Liver (tissue), 9 donors: Measurements from ENCODE around the gene ARHGEF4. TPM values are rescaled to one million over a fixed set of nuclear protein-coding genes. Genes with fewer than 3 reads are reported as not detected.

Experiments
- DNase-seq: peaks from one replicate; pipeline ENCODE4 v3.0.0-alpha.2; 2017; ENCODE audit warnings: low spot score
- H3K27ac ChIP-seq, 2 donors: one replicate each; pipeline ENCODE4 v1.7.0; 2013; ENCODE audit warnings: inconsistent platforms in 2 of 2, low read length in 2 of 2, control low read depth in 1 of 2, low read depth in 1 of 2, mild to moderate bottlenecking in 1 of 2
- H3K27me3 ChIP-seq, 4 donors: one replicate each; pipeline versions ENCODE4 v1.6.1 to v1.7.0; 2013; ENCODE audit warnings: low read length in 3 of 4, inconsistent platforms in 1 of 4, mild to moderate bottlenecking in 1 of 4, moderate library complexity in 1 of 4; ENCODE audit not compliant: control insufficient read depth in 4 of 4, insufficient read depth in 4 of 4
- H3K36me3 ChIP-seq, 4 donors: one replicate each; pipeline versions ENCODE4 v1.6.1 to v1.7.0; 2013; ENCODE audit warnings: low read length in 3 of 4, mild to moderate bottlenecking in 3 of 4, low read depth in 1 of 4, moderate library complexity in 1 of 4; ENCODE audit not compliant: control insufficient read depth in 4 of 4, insufficient read depth in 3 of 4
- H3K4me1 ChIP-seq, 4 donors: one replicate each; pipeline versions ENCODE4 v1.6.1 to v1.7.0; 2013; ENCODE audit warnings: low read length in 3 of 4, mild to moderate bottlenecking in 3 of 4, moderate library complexity in 1 of 4; ENCODE audit not compliant: control insufficient read depth in 4 of 4, insufficient read depth in 4 of 4
- H3K4me3 ChIP-seq, 3 donors: one replicate each; pipeline versions ENCODE4 v1.6.1 to v1.7.0; 2013; ENCODE audit warnings: low read length in 3 of 3, control low read depth in 1 of 3, low read depth in 1 of 3, mild to moderate bottlenecking in 1 of 3
- H3K9ac ChIP-seq, 2 donors: one replicate each; pipeline ENCODE4 v1.7.0; 2013; ENCODE audit warnings: low read length in 2 of 2, mild to moderate bottlenecking in 2 of 2, moderate library complexity in 2 of 2, control low read depth in 1 of 2, low read depth in 1 of 2
- H3K9me3 ChIP-seq, 4 donors: one replicate each; pipeline versions ENCODE4 v1.6.1 to v1.7.0; 2013; ENCODE audit warnings: low read length in 3 of 4; ENCODE audit not compliant: control insufficient read depth in 4 of 4
- EGR1 ChIP-seq, 2 donors: IDR thresholded peaks; 2 replicates each; pipeline ENCODE4 v1.6.1; 2016 to 2018; ENCODE audit warnings: antibody characterized with exemption in 2 of 2, low read depth in 2 of 2
- FOXA1 ChIP-seq: IDR thresholded peaks from 2 replicates; pipeline ENCODE4 v1.6.1; 2016; ENCODE audit warnings: antibody characterized with exemption
- FOXA2 ChIP-seq: IDR thresholded peaks from 2 replicates; pipeline ENCODE4 v1.6.1; 2016; ENCODE audit warnings: antibody characterized with exemption
- GABPA ChIP-seq, 2 donors: IDR thresholded peaks in 1 of 2; conservative IDR thresholded peaks in 1 of 2; 2 replicates each; pipeline ENCODE4 v1.6.1; 2016; ENCODE audit warnings: antibody characterized with exemption in 2 of 2, mild to moderate bottlenecking in 1 of 2, moderate library complexity in 1 of 2
- HNF4A ChIP-seq, 2 donors: conservative IDR thresholded peaks; 2 replicates each; pipeline ENCODE4 v1.6.1; 2016; ENCODE audit warnings: antibody characterized with exemption in 2 of 2, mild to moderate bottlenecking in 2 of 2
- HNF4G ChIP-seq: IDR thresholded peaks from 2 replicates; pipeline ENCODE4 v1.6.1; 2016; ENCODE audit warnings: antibody characterized with exemption
- JUND ChIP-seq, 2 donors: IDR thresholded peaks; 2 replicates each; pipeline ENCODE4 v1.6.1; 2016; ENCODE audit warnings: antibody characterized with exemption in 2 of 2
- NR2F2 ChIP-seq: IDR thresholded peaks from 2 replicates; pipeline ENCODE4 v1.6.1; 2016; ENCODE audit warnings: antibody characterized with exemption
- RAD21 ChIP-seq, 2 donors: IDR thresholded peaks; 2 replicates each; pipeline ENCODE4 v1.6.1; 2016; ENCODE audit warnings: antibody characterized with exemption in 2 of 2, mild to moderate bottlenecking in 2 of 2
- REST ChIP-seq: IDR thresholded peaks from 2 replicates; pipeline ENCODE4 v1.6.1; 2016; ENCODE audit warnings: antibody characterized with exemption, mild to moderate bottlenecking
- RXRA ChIP-seq, 2 donors: IDR thresholded peaks; 2 replicates each; pipeline ENCODE4 v1.6.1; 2017 to 2018; ENCODE audit warnings: antibody characterized with exemption in 2 of 2, mild to moderate bottlenecking in 1 of 2
- SP1 ChIP-seq: IDR thresholded peaks from 2 replicates; pipeline ENCODE4 v1.6.1; 2018; ENCODE audit warnings: antibody characterized with exemption, mild to moderate bottlenecking
- TAF1 ChIP-seq: conservative IDR thresholded peaks from 2 replicates; pipeline ENCODE4 v1.6.1; 2016; ENCODE audit warnings: antibody characterized with exemption, mild to moderate bottlenecking
- YY1 ChIP-seq: IDR thresholded peaks from 2 replicates; pipeline ENCODE4 v1.6.1; 2016; ENCODE audit warnings: antibody characterized with exemption, mild to moderate bottlenecking
- WGBS: extraction: QIAGEN DNeasy Blood & Tissue Kit; methylation state at CpG from one replicate; pipeline ENCODE4 v1.1.7; 2013; 5-methylcytosine and 5-hydroxymethylcytosine counted together
- polyA plus RNA-seq, 2 donors: library from polyadenylated mRNA; stranded (reverse) in 1 of 2; unstranded in 1 of 2; fragments of 200-250 nt in 1 of 2; fragments of >200 nt in 1 of 2; fragmentation: Nextera tagmentation in 1 of 2; extraction: Ambion mirVana in 1 of 2; gene quantifications; one replicate each; pipeline versions ENCODE4 v1.2.1 to v1.2.3, GENCODE V29; 2013 to 2015
- total RNA-seq, 2 donors: library from RNA; depleted of rRNA; stranded (reverse); fragments of >200 nt; gene quantifications; one replicate each; pipeline ENCODE4 v1.2.3, GENCODE V29; 2014
- TF ChIP-seq, protein P1 (sequence below): IDR thresholded peaks from 2 replicates; pipeline ENCODE4 v1.6.1; 2016; ENCODE audit warnings: antibody characterized with exemption
- TF ChIP-seq, protein P2 (sequence below): IDR thresholded peaks from 2 replicates; pipeline ENCODE4 v1.6.1; 2016; ENCODE audit warnings: antibody characterized with exemption
- TF ChIP-seq, protein P3 (sequence below): IDR thresholded peaks from 2 replicates; pipeline ENCODE4 v1.6.1; 2016; ENCODE audit warnings: antibody characterized with exemption
- TF ChIP-seq, protein P4 (sequence below): fragments of 150-350 bp; IDR thresholded peaks from 2 replicates; pipeline ENCODE4 v1.5.1; 2017; ENCODE audit warnings: improper control_type of control experiment, low read depth, low read length; ENCODE audit not compliant: missing input control
- donor health status: healthy.
- donor health status: healthy.
- donor health status: healthy.
- donor health status: healthy.
- donor health status: healthy.

Gene ARHGEF4
- total and polyA plus RNA-seq, 4 donors: 0.08 TPM; not detected in 2

- no peak for DNase-seq
- 77% methylated on average over 24 of the region's 24 CpGs for WGBS
- no peak overlapping the region for H3K9ac ChIP-seq
- no peak overlapping the region for H3K27ac ChIP-seq
- TF ChIP-seq FOXA2 (no peak), TAF1 (no peak), RXRA (IDR thresholded peaks at IDR 0.05) (no peak), JUND (IDR thresholded peaks at IDR 0.05) (no peak), HNF4G (no peak), GABPA (IDR thresholded peaks at IDR 0.05 in 1 of 2, conservative IDR thresholded peaks at IDR 0.05 in 1 of 2) (no peak), RAD21 (IDR thresholded peaks at IDR 0.05) (no peak), HNF4A (conservative IDR thresholded peaks at IDR 0.05) (no peak), SP1 (no peak), NR2F2 (no peak), EGR1 (IDR thresholded peaks at IDR 0.05; ENCODE audit: low read depth in 2 of 2) (no peak), REST (no peak), YY1 (no peak), FOXA1 (no peak)
- TF ChIP-seq, protein P1, sequence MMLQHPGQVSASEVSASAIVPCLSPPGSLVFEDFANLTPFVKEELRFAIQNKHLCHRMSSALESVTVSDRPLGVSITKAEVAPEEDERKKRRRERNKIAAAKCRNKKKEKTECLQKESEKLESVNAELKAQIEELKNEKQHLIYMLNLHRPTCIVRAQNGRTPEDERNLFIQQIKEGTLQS: no peak
- TF ChIP-seq, protein P2, sequence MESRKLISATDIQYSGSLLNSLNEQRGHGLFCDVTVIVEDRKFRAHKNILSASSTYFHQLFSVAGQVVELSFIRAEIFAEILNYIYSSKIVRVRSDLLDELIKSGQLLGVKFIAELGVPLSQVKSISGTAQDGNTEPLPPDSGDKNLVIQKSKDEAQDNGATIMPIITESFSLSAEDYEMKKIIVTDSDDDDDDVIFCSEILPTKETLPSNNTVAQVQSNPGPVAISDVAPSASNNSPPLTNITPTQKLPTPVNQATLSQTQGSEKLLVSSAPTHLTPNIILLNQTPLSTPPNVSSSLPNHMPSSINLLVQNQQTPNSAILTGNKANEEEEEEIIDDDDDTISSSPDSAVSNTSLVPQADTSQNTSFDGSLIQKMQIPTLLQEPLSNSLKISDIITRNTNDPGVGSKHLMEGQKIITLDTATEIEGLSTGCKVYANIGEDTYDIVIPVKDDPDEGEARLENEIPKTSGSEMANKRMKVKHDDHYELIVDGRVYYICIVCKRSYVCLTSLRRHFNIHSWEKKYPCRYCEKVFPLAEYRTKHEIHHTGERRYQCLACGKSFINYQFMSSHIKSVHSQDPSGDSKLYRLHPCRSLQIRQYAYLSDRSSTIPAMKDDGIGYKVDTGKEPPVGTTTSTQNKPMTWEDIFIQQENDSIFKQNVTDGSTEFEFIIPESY: no peak
- TF ChIP-seq, protein P3, sequence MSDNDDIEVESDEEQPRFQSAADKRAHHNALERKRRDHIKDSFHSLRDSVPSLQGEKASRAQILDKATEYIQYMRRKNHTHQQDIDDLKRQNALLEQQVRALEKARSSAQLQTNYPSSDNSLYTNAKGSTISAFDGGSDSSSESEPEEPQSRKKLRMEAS: no peak
- TF ChIP-seq, protein P4, sequence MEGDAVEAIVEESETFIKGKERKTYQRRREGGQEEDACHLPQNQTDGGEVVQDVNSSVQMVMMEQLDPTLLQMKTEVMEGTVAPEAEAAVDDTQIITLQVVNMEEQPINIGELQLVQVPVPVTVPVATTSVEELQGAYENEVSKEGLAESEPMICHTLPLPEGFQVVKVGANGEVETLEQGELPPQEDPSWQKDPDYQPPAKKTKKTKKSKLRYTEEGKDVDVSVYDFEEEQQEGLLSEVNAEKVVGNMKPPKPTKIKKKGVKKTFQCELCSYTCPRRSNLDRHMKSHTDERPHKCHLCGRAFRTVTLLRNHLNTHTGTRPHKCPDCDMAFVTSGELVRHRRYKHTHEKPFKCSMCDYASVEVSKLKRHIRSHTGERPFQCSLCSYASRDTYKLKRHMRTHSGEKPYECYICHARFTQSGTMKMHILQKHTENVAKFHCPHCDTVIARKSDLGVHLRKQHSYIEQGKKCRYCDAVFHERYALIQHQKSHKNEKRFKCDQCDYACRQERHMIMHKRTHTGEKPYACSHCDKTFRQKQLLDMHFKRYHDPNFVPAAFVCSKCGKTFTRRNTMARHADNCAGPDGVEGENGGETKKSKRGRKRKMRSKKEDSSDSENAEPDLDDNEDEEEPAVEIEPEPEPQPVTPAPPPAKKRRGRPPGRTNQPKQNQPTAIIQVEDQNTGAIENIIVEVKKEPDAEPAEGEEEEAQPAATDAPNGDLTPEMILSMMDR: no peak
- H3K4me3 ChIP-seq: no peak overlapping the region
- H3K36me3 ChIP-seq: no peaks in the 10 kb centered on the region
- H3K9me3 ChIP-seq: no peaks in the 10 kb centered on the region
- H3K27me3 ChIP-seq: peaks cover 3 to 8% (median 5%) of the 10 kb centered on the region in 4 donors
- no peaks in the 10 kb centered on the region for H3K4me1 ChIP-seq
These were observed 80.4 kb downstream of the ARHGEF4 start for GRCh38 chr2:130917006-130917688.
